Measurements from ENCODE around the gene RNU6-1. TPM values are rescaled to one million over a fixed set of nuclear protein-coding genes. Genes with fewer than 3 reads are reported as not detected.
A peak's percentile ranks its signal among the peaks of the same experiment; 100 is the strongest.

Gene RNU6-1
- polyA plus RNA-seq, 1 of the 3 experiments (the other 2 are of a cell fraction): not detected

- TF ChIP-seq CTCF (IDR thresholded peaks at IDR 0.05) (no peak), RAD21 (IDR thresholded peaks at IDR 0.05; ENCODE audit: low read length) (no peak), GABPA (IDR thresholded peaks at IDR 0.05; ENCODE audit: low read depth) (no peak)
These were observed 44.2 kb upstream of the RNU6-1 start (continued) for GRCh38 chr15:67884009-67884408.

- Histone ChIP-seq H3K36me3 (replicated peaks in 1 of 2; ENCODE audit: control insufficient read depth in 1 of 2, insufficient read depth in 2 of 2, low read length in 1 of 2) (no peaks in the 10 kb centered on the region), H3K27me3 (ENCODE audit: insufficient read depth) (no peaks in the 10 kb centered on the region), H3K4me3 (ENCODE audit: low read depth in 2 of 2, low read length in 1 of 2) (no peak overlapping the region)
These were observed 43.5 kb upstream of the RNU6-1 start for GRCh38 chr15:67883234-67883773.

More at GRCh38 chr15:67883234-67883773, 43.5 kb upstream of the RNU6-1 start:
- H3K4me2 ChIP-seq: no peak overlapping the region
- H3K4me1 ChIP-seq (ENCODE audit: control insufficient read depth in 1 of 2, insufficient read depth in 2 of 2, low read depth in 1 of 2, low read length in 1 of 2): peaks cover 0 to 6% of the 10 kb centered on the region in 2 experiments; a peak in 2 of 4 replicates
- H3K9ac ChIP-seq: no peak overlapping the region
- CTCF ChIA-PET: interaction anchor here (0.6 to 2.7 kb wide), 5 partner anchors 20 to 347 kb away, joined by 3 to 14 read pairs (median 3); no protein-coding TSS in a partner anchor
- H2AFZ ChIP-seq (ENCODE audit: low read depth): peak overlapping the region; percentile 56; the same call in 1 of the 2 replicates
- H3K79me2 ChIP-seq (ENCODE audit: insufficient read depth): no peaks in the 10 kb centered on the region
- WGBS (ENCODE audit: low lambda C conversion rate): 91% methylated on average over 10 of the region's 10 CpGs
- no peak for TF ChIP-seq ZBTB33 (IDR thresholded peaks at IDR 0.05; ENCODE audit: borderline replicate concordance, low read depth)
- no peak for TF ChIP-seq RAD21 (IDR thresholded peaks at IDR 0.05; ENCODE audit: low read length)
- no peak for TF ChIP-seq GATA2 (CRISPR knock-in tag; IDR thresholded peaks at IDR 0.05)
- no peak for TF ChIP-seq TCF12 (IDR thresholded peaks at IDR 0.05)
- no peak for TF ChIP-seq SMC3 (IDR thresholded peaks at IDR 0.05; ENCODE audit: low read depth, low read length)
- no peak for TF ChIP-seq EP300 (IDR thresholded peaks at IDR 0.05; ENCODE audit: borderline replicate concordance in 1 of 2, low read depth in 1 of 2, low read length in 1 of 2)
- no peak for TF ChIP-seq CHD2 (IDR thresholded peaks at IDR 0.05; ENCODE audit: low read length, partially characterized antibody)
- TF ChIP-seq MEF2A (IDR thresholded peaks at IDR 0.05; ENCODE audit: borderline replicate concordance, low read depth): no peak
- no peak for TF ChIP-seq MXI1 (IDR thresholded peaks at IDR 0.05; ENCODE audit: low read depth, low read length)
- TF ChIP-seq POLR2AphosphoS5 (IDR thresholded peaks at IDR 0.05; ENCODE audit: low read depth, low read length): no peak
- no peak for TF ChIP-seq FOXM1 (IDR thresholded peaks at IDR 0.05; ENCODE audit: low read depth)
- TF ChIP-seq YY1 (IDR thresholded peaks at IDR 0.05; ENCODE audit: low read depth): no peak
- TF ChIP-seq PBX3 (IDR thresholded peaks at IDR 0.05): no peak
- no peak for TF ChIP-seq FOXJ3 (CRISPR knock-in tag; IDR thresholded peaks at IDR 0.05)
- no peak for TF ChIP-seq EZH2phosphoT487 (IDR thresholded peaks at IDR 0.05; ENCODE audit: borderline replicate concordance, low read depth)
- no peak for TF ChIP-seq MAX (IDR thresholded peaks at IDR 0.05; ENCODE audit: low read depth)
- no peak for TF ChIP-seq RFX5 (IDR thresholded peaks at IDR 0.05; ENCODE audit: low read length)
- H3K9me2 ChIP-seq: no peaks in the 10 kb centered on the region
- H3K27ac ChIP-seq (ENCODE audit: low read depth in 2 of 2, low read length in 1 of 2): peak overlapping the region in 1 of 2 experiments; percentile 80; a peak in 1 of 4 replicates
- no peaks in the 10 kb centered on the region for H4K20me1 ChIP-seq (ENCODE audit: insufficient read depth)
- no peak for DNase-seq
- H3K9me3 ChIP-seq: no peaks in the 10 kb centered on the region
- no peaks in the 10 kb centered on the region for H3F3A ChIP-seq (replicated peaks; ENCODE audit: insufficient read depth)
- POLR2A ChIA-PET: interaction anchor here (0.8 kb wide), 1 partner anchor 20 kb away, joined by 3 read pairs; no protein-coding TSS in a partner anchor

Measured in SK-N-SH (cell line).